MCF 10A (cell line): ENCODE measurements around the gene VNN1. TPM values are rescaled to one million over a fixed set of nuclear protein-coding genes. Genes with fewer than 3 reads are reported as not detected.

ENCODE experiments used
- BruUV-seq: library from RNA; stranded (reverse); fragments of 400-500 nt; replicated peaks from 2 replicates; lab custom pipeline; 2021; lab: Mats Ljungman, UMichigan
- CTCF ChIA-PET: fragments of 300-600 bp; sonication (Branson Sonifier 250); formaldehyde crosslinking; extraction: SDS; loops from one replicate; lab custom pipeline; 2021; ENCODE audit warnings: antibody characterized with exemption, inconsistent platforms; lab: Yijun Ruan, JAX
- POLR2A ChIA-PET: fragments of 300-600, 350-650 bp; sonication (Branson Sonifier 250); formaldehyde crosslinking; extraction: SDS; loops from one replicate; lab custom pipeline; 2020; ENCODE audit warnings: antibody characterized with exemption, inconsistent platforms; lab: Yijun Ruan, JAX
- DNase-seq: peaks from one replicate; pipeline ENCODE4 v3.0.0-alpha.2; 2018; ENCODE audit not compliant: unreplicated experiment
- H3K27ac Mint-ChIP-seq: one replicate; pipeline ENCODE4 v1.8.0; 2022; ENCODE audit warnings: mild to moderate bottlenecking, low read depth, mixed read lengths; ENCODE audit not compliant: unreplicated experiment
- H3K27me3 Mint-ChIP-seq: one replicate; pipeline ENCODE4 v1.8.0; 2022; ENCODE audit warnings: mixed read lengths; ENCODE audit not compliant: insufficient read depth, unreplicated experiment
- H3K36me3 Mint-ChIP-seq: one replicate; pipeline ENCODE4 v1.8.0; 2022; ENCODE audit warnings: mild to moderate bottlenecking, moderate library complexity, mixed read lengths; ENCODE audit not compliant: insufficient read depth, unreplicated experiment
- H3K4me1 Mint-ChIP-seq: one replicate; pipeline ENCODE4 v1.8.0; 2022; ENCODE audit warnings: mixed read lengths; ENCODE audit not compliant: insufficient read depth, unreplicated experiment
- H3K4me3 Mint-ChIP-seq: one replicate; pipeline ENCODE4 v1.8.0; 2022; ENCODE audit warnings: mild to moderate bottlenecking, moderate library complexity, mixed read lengths; ENCODE audit not compliant: unreplicated experiment
- H3K9me3 Mint-ChIP-seq: one replicate; pipeline ENCODE4 v1.8.0; 2022; ENCODE audit warnings: mixed read lengths; ENCODE audit not compliant: unreplicated experiment
- intact Hi-C: fragments of 100-400 bp; cut with micrococcal nuclease; formaldehyde crosslinking; loops from 2 replicates; pipeline ENCODE4 v1.14.1; 2022
- total RNA-seq: library from RNA; stranded (reverse); gene quantifications from 2 replicates; pipeline ENCODE4 v1.2.3, GENCODE V29; 2022
- TF ChIP-seq, protein P1 (sequence below): fragments of 200-600 bp; IDR thresholded peaks from one replicate; pipeline ENCODE4 v1.8.0; 2022; ENCODE audit warnings: antibody characterized with exemption, mild to moderate bottlenecking; ENCODE audit not compliant: unreplicated experiment

The VNN1 gene
- total RNA-seq, 1 experiment from 2014 or later, result 3.5 TPM

DNA sequence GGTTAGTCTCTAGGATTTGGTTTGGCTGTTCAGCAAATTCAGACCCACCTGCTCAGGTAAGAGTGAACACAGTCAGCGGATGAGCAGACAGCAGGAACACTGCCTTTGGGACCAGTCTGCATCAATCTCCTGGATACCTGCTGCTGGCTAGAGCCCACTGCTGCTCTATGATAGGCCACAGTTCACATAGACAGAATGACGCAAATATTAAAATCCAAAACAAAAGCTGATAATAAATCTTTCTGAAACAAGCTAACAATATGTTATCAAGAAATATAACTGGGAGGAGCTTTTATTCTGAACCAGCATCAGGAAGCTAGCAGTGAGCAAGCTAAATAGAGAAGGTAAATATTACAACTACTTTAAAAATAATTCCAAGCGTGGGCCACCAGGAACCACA is 54.8 kb downstream of the VNN1 start, which contains the start of gene TAAR1:
TSS of gene TAAR1 (minus strand) at position 101 of the 400 bp plus-strand sequence. CDS start 13,179 bp downstream, outside the sequence.
- ChIA-PET CTCF (interaction anchor here (0.6 kb wide), 1 partner anchor 56 kb away, joined by 3 read pairs; no protein-coding TSS in a partner anchor), POLR2A (no interaction called here)
- TF ChIP-seq, protein P1, sequence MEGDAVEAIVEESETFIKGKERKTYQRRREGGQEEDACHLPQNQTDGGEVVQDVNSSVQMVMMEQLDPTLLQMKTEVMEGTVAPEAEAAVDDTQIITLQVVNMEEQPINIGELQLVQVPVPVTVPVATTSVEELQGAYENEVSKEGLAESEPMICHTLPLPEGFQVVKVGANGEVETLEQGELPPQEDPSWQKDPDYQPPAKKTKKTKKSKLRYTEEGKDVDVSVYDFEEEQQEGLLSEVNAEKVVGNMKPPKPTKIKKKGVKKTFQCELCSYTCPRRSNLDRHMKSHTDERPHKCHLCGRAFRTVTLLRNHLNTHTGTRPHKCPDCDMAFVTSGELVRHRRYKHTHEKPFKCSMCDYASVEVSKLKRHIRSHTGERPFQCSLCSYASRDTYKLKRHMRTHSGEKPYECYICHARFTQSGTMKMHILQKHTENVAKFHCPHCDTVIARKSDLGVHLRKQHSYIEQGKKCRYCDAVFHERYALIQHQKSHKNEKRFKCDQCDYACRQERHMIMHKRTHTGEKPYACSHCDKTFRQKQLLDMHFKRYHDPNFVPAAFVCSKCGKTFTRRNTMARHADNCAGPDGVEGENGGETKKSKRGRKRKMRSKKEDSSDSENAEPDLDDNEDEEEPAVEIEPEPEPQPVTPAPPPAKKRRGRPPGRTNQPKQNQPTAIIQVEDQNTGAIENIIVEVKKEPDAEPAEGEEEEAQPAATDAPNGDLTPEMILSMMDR, result no peak
- intact Hi-C loops, result no loop called here
- DNase-seq, result no peak
- Mint-ChIP-seq H3K9me3 (no peaks in the 10 kb centered on the region), H3K4me1 (no peaks in the 10 kb centered on the region), H3K4me3 (no peak within 1 kb of the TSS), H3K27ac (no peak within 1 kb of the TSS), H3K27me3 (peaks cover 13% of the 10 kb centered on the region), H3K36me3 (no peaks in the 10 kb centered on the region)
- no TSS peak for BruUV-seq

DNA sequence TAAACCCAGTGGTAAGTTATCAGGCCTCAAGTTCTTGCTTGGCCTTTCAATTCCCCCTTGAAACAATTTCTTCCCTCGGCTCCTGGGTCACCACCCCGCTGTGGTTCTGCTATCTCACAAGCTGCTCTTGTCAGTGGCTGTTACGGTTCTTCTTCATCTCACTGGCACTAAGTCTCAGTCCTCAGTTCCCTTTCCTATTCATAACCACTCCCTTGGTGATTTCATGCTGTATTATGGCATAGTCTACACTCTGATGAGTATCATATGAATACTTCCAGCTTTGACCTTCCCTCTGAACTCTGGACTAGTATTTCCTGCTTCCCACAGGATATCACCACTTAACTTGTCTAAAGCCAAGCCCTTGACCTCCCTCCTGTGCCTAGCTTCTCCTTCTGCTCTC is 62.8 kb downstream of the VNN1 start:
- peaks cover 10% of the 10 kb centered on the region for H3K27me3 Mint-ChIP-seq
- TF ChIP-seq, protein P1, result no peak
- no peaks in the 10 kb centered on the region for H3K36me3 Mint-ChIP-seq
- H3K4me3 Mint-ChIP-seq, result no peak overlapping the region
- no peak for DNase-seq
- no TSS peak for BruUV-seq
- intact Hi-C loops, result no loop called here
- no peak overlapping the region for H3K27ac Mint-ChIP-seq
- POLR2A ChIA-PET, result interaction anchor here (0.6 to 0.8 kb wide), 2 partner anchors 15 to 65 kb away, joined by 3 read pairs; no protein-coding TSS in a partner anchor
- H3K4me1 Mint-ChIP-seq, result no peaks in the 10 kb centered on the region
- H3K9me3 Mint-ChIP-seq, result no peaks in the 10 kb centered on the region
- CTCF ChIA-PET, result interaction anchor here (0.6 to 2.1 kb wide), 6 partner anchors 9 to 148 kb away, joined by 3 to 6 read pairs (median 4); partner anchors contain the start of gene SLC18B1

DNA sequence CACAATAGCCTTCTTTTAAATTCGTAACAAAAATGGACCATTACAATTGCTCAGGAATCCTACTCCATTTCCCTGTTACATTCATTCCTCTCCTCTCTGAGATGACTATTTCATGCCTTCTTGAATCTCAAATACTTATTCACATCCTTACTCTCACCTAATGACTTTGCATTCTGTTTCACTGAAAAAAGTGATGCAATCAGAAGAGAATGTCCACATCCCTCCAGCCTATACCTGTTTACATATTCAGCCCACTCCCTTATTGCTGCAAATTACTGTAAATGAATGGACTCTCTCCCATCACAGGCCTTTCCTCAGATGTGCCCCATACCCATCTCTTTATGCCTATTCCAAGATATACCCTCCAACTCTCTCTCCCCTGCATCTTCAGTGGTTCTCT is 63.4 kb downstream of the VNN1 start:
- peaks cover 4% of the 10 kb centered on the region for H3K27me3 Mint-ChIP-seq
- TF ChIP-seq, protein P1, result no peak
- peak; percentile 26 for DNase-seq
- H3K4me3 Mint-ChIP-seq, result no peak overlapping the region
- no peaks in the 10 kb centered on the region for H3K4me1 Mint-ChIP-seq
- no TSS peak for BruUV-seq
- POLR2A ChIA-PET, result interaction anchor here (0.6 to 0.8 kb wide), 2 partner anchors 16 to 64 kb away, joined by 3 read pairs; no protein-coding TSS in a partner anchor
- intact Hi-C loops, result no loop called here
- no peak overlapping the region for H3K27ac Mint-ChIP-seq
- H3K9me3 Mint-ChIP-seq, result no peaks in the 10 kb centered on the region
- CTCF ChIA-PET, result interaction anchor here (0.7 to 2.1 kb wide), 4 partner anchors 18 to 371 kb away, joined by 3 to 5 read pairs (median 3); no protein-coding TSS in a partner anchor
- H3K36me3 Mint-ChIP-seq, result no peaks in the 10 kb centered on the region

DNA sequence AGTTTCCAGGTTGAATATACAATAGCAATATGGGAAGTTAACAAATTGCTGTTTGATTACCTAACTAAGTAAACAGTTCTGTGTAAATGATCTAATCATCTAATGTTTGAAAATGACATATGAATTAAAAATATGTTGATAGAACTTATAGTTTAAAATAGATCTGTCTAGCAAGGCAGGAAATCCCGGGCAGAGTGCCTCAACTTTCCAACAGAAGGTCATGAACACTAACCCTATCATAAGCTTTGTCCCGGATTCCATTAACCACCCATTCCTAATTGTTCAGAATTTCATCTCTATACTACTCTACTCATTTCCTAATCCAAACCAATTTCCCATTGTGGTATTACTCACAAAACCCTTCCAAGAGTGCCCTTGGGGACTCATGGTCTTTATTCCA is 65.0 kb downstream of the VNN1 start:
- CTCF ChIA-PET, result interaction anchor here (0.6 to 0.7 kb wide), 3 partner anchors 56 to 1272 kb away, joined by 3 to 4 read pairs (median 3); no protein-coding TSS in a partner anchor
- Mint-ChIP-seq H3K27me3 (no peaks in the 10 kb centered on the region), H3K36me3 (no peaks in the 10 kb centered on the region), H3K4me1 (no peaks in the 10 kb centered on the region), H3K27ac (no peak overlapping the region), H3K4me3 (no peak overlapping the region), H3K9me3 (no peaks in the 10 kb centered on the region)
- TF ChIP-seq, protein P1, result no peak
- no TSS peak for BruUV-seq
- intact Hi-C loops, result no loop called here
- no peak for DNase-seq
- POLR2A ChIA-PET, result interaction anchor here (0.8 to 1.9 kb wide), 4 partner anchors 14 to 165 kb away, joined by 3 to 10 read pairs (median 3); partner anchors contain the start of genes RPS12 and STX7
